B cell (primary cell): ENCODE results near the gene CYP2A13. TPM values are rescaled to one million over a fixed set of nuclear protein-coding genes. Genes with fewer than 3 reads are reported as not detected.
A peak's percentile ranks its signal among the peaks of the same experiment; 100 is the strongest.
"Not testable (repeated sequence)": the region's sequence is repeated elsewhere in the genome, so short reads cannot be mapped to it uniquely, and the experiment has no call there.

Experiments used
- ATAC-seq: fragments of 200-7000 bp; cut with Tn5 transposase; one replicate; pipeline ENCODE4 v1.10.0; 2021; ENCODE audit warnings: low read depth, mild to moderate bottlenecking, moderate number of reproducible peaks, moderate library complexity
- CTCF ChIA-PET: fragments of 350-600 bp; sonication (Branson Sonifier 250); formaldehyde crosslinking; loops from one replicate; lab custom pipeline; 2021; ENCODE audit warnings: antibody characterized with exemption, inconsistent platforms; lab: Charles Lee
- POLR2A ChIA-PET: fragments of 350-600 bp; sonication (Branson Sonifier 250); formaldehyde crosslinking; loops from one replicate; lab custom pipeline; 2021; ENCODE audit warnings: antibody characterized with exemption; lab: Charles Lee
- DNase-seq: peaks from one replicate; pipeline ENCODE4 v3.0.0; 2013
- H2AFZ ChIP-seq: 2 replicates; pipeline ENCODE4 v1.6.1; 2012; ENCODE audit warnings: mild to moderate bottlenecking, low read depth, low read length; ENCODE audit not compliant: insufficient read depth, poor library complexity, severe bottlenecking
- H3K27ac ChIP-seq, 2 donors: 1 replicate in 1 of 2; 2 replicates in 1 of 2; pipeline ENCODE4 v1.5.1; 2012 to 2013; ENCODE audit warnings: low read length in 2 of 2, mild to moderate bottlenecking in 2 of 2, moderate library complexity in 1 of 2
- H3K27me3 ChIP-seq, 4 experiments: fragments of 200-600 bp in 1 of 4; sonication (generic) in 1 of 4; replicated peaks in 1 of 4; 1 replicate in 2 of 4; 2 replicates in 2 of 4; pipeline versions ENCODE4 v1.6.1 to v1.7.0; 2013 to 2016; ENCODE audit warnings: low read length in 3 of 4, mild to moderate bottlenecking in 2 of 4, mixed read lengths in 1 of 4, moderate library complexity in 1 of 4; ENCODE audit not compliant: insufficient read depth in 4 of 4, control insufficient read depth in 3 of 4; ENCODE audit errors: control extremely low read depth in 1 of 4
- H3K36me3 ChIP-seq, 2 experiments: replicated peaks in 1 of 2; 1 replicate in 1 of 2; 2 replicates in 1 of 2; pipeline versions ENCODE4 v1.6.1 to v1.7.1; 2013; ENCODE audit warnings: low read length in 1 of 2; ENCODE audit not compliant: insufficient read depth in 2 of 2, control insufficient read depth in 1 of 2; ENCODE audit errors: control extremely low read depth in 1 of 2, extremely low read depth in 1 of 2
- H3K4me1 ChIP-seq, 2 donors: fragments of 200-600 bp in 1 of 2; sonication (generic) in 1 of 2; 1 replicate in 1 of 2; 2 replicates in 1 of 2; pipeline versions ENCODE4 v1.5.1 to v1.6.1; 2013 to 2017; ENCODE audit warnings: low read length in 2 of 2; ENCODE audit not compliant: control insufficient read depth in 2 of 2, insufficient read depth in 2 of 2
- H3K4me2 ChIP-seq: replicated peaks from 2 replicates; pipeline ENCODE3; 2012; ENCODE audit warnings: mild to moderate bottlenecking, low read depth, low read length; ENCODE audit not compliant: poor library complexity, severe bottlenecking
- H3K4me3 ChIP-seq, 5 experiments: fragments of 200-600 bp in 1 of 5; sonication (generic) in 1 of 5; 1 replicate in 3 of 5; 2 replicates in 2 of 5; pipeline versions ENCODE4 v1.5.1 to v1.7.0; 2011 to 2016; ENCODE audit warnings: low read length in 4 of 5, mild to moderate bottlenecking in 4 of 5, low read depth in 2 of 5, control low read depth in 1 of 5, moderate library complexity in 1 of 5; ENCODE audit not compliant: insufficient read depth in 1 of 5; ENCODE audit errors: control extremely low read depth in 1 of 5, extremely low read depth in 1 of 5
- H3K79me2 ChIP-seq: fragments of 200-600 bp; sonication (generic); one replicate; pipeline ENCODE4 v1.6.0; 2016; ENCODE audit warnings: low read length; ENCODE audit not compliant: control insufficient read depth, insufficient read depth
- H3K9ac ChIP-seq: fragments of 200-600 bp; sonication (generic); 2 replicates; pipeline ENCODE4 v1.6.1; 2017; ENCODE audit warnings: mild to moderate bottlenecking, low read length, moderate library complexity
- H3K9me3 ChIP-seq, 3 donors: one replicate each; pipeline versions ENCODE4 v1.6.1 to v1.7.1; 2013; ENCODE audit warnings: low read length in 2 of 3; ENCODE audit not compliant: control insufficient read depth in 2 of 3, insufficient read depth in 1 of 3; ENCODE audit errors: control extremely low read depth in 1 of 3
- H4K20me1 ChIP-seq: 2 replicates; pipeline ENCODE4 v1.6.0; 2012; ENCODE audit warnings: mild to moderate bottlenecking, low read length; ENCODE audit not compliant: insufficient read depth, control insufficient read depth, poor library complexity, severe bottlenecking
- H3K27ac Mint-ChIP-seq: one replicate; pipeline ENCODE4 v1.8.0; 2021; ENCODE audit warnings: mixed read lengths
- H3K27me3 Mint-ChIP-seq: one replicate; pipeline ENCODE4 v1.8.0; 2021; ENCODE audit warnings: mixed read lengths
- H3K4me1 Mint-ChIP-seq: one replicate; pipeline ENCODE4 v1.8.0; 2021; ENCODE audit warnings: mixed read lengths
- H3K4me3 Mint-ChIP-seq: one replicate; pipeline ENCODE4 v1.8.0; 2021; ENCODE audit warnings: mixed read lengths
- H3K9me3 Mint-ChIP-seq: one replicate; pipeline ENCODE4 v1.8.0; 2022; ENCODE audit warnings: mixed read lengths; ENCODE audit not compliant: insufficient read depth
- WGBS: methylation state at CpG from one replicate; pipeline ENCODE4 v1.1.5; 2013; ENCODE audit warnings: missing lambda C conversion rate; ENCODE audit not compliant: insufficient coverage; 5-methylcytosine and 5-hydroxymethylcytosine counted together
- intact Hi-C: fragments of 100-400 bp; cut with micrococcal nuclease; formaldehyde crosslinking; loops from one replicate; pipeline ENCODE4 v1.10.0; 2022
- polyA plus RNA-seq: library from polyadenylated mRNA; depleted of rRNA; stranded (reverse); fragments of >200 nt; gene quantifications from 2 replicates; pipeline ENCODE4 v1.2.3, GENCODE V29; 2012
- total RNA-seq, 2 donors: library from RNA; stranded (reverse); fragments of 120-200 nt in 1 of 2; gene quantifications; 1 replicate in 1 of 2; 2 replicates in 1 of 2; pipeline versions ENCODE4 v1.2.3 to v1.2.4, GENCODE V29; 2013 to 2022

The CYP2A13 gene
- total and polyA plus RNA-seq, 2 donors (not counting 1 experiment from before 2014, with no cell fraction given), result not detected

DNA sequence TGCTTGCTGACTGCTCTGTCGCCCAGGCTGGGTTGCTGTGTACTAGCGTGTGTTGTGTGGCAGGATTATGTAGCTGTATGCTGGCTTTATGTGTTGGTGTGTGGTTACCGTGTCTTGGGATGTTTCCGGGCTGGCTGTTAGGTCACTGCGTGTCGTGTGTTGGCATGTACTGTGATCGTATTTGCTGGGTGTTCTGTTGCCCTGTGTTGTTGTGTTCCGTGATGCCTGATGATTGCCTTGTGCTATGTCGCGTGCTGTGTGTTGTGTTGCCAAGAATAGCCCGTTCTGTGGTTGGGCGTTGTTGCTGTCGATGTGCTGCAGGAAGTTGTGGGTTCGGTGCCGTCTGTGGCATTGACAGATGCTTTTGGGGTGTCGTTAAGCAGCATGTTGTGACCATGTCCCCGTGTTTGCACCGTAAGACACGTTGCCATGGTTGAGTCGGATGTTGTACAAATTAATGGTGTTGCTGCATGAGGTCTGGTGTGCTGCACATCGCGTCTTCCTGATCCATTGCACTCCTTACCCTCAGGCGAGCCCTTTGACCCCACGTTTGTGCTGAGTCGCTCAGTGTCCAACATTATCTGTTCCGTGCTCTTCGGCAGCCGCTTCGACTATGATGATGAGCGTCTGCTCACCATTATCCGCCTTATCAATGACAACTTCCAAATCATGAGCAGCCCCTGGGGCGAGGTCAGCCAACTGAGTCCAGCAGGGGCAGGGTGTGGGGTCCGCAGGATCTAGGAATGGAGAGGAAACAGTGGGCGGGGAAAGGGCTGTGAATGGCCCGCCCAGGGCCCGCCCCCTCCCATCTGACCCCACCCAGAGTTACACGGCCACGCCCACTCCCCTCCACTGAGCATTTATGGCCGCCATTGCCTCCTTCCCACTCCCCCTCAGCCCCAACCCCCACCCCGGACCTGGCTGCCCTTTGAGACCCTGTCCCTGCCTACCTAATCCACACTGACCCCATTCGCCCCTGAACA lies 33.0 kb downstream of the CYP2A13 start:
- H3K4me1 ChIP-seq, H3K79me2 ChIP-seq, H3K27ac Mint-ChIP-seq, POLR2A ChIA-PET, CTCF ChIA-PET, ATAC-seq, H3K9ac ChIP-seq, H3K27ac ChIP-seq, H3K4me2 ChIP-seq, intact Hi-C loops, H3K27me3 ChIP-seq, H3K9me3 Mint-ChIP-seq, H3K9me3 ChIP-seq, H3K4me3 ChIP-seq, H3K36me3 ChIP-seq, H4K20me1 ChIP-seq: not testable (repeated sequence)
- 44% methylated on average over 26 of the region's 41 CpGs for WGBS
- peaks cover 11% of the 10 kb centered on the region for H3K4me1 Mint-ChIP-seq
- peak overlapping the region; percentile 51 for H2AFZ ChIP-seq
- peak; percentile 50 for DNase-seq
- H3K27me3 Mint-ChIP-seq, result peaks cover 23% of the 10 kb centered on the region
- H3K4me3 Mint-ChIP-seq, result peak overlapping the region; percentile 5

DNA sequence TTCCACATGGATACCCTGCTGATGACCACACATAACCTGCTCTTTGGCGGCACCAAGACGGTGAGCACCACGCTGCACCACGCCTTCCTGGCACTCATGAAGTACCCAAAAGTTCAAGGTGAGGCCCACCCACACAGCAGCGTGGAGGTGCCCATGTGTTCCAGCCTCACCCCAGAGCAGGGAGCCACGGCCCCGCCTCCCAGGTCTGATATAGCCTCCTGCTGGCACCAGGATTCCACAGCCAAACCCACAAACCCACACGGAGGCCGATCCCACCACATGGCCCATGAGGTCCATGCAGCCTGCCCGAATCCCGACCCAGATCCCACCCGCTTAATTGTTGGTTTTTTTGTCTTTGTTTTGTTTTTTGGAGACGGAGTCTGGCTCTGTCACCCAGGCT lies 34.6 kb downstream of the CYP2A13 start:
- DNase-seq, H3K4me3 Mint-ChIP-seq, POLR2A ChIA-PET, H4K20me1 ChIP-seq, CTCF ChIA-PET, H3K27ac Mint-ChIP-seq, H3K36me3 ChIP-seq, H3K9me3 ChIP-seq, ATAC-seq, H3K9ac ChIP-seq, H3K4me3 ChIP-seq, H3K4me2 ChIP-seq, intact Hi-C loops, H3K79me2 ChIP-seq, H3K27me3 ChIP-seq, H3K27ac ChIP-seq, H2AFZ ChIP-seq, H3K9me3 Mint-ChIP-seq: not testable (repeated sequence)
- 95% methylated on average over 7 of the region's 13 CpGs for WGBS
- Mint-ChIP-seq H3K27me3 (peaks cover 13% of the 10 kb centered on the region), H3K4me1 (peaks cover 15% of the 10 kb centered on the region)
- peaks cover 6 to 14% of the 10 kb centered on the region in 2 donors for H3K4me1 ChIP-seq
